Aorta (tissue), 5 donors: ENCODE results near the gene PTPMT1. TPM values are rescaled to one million over a fixed set of nuclear protein-coding genes. Genes with fewer than 3 reads are reported as not detected.
"Not testable (repeated sequence)": the region's sequence is repeated elsewhere in the genome, so short reads cannot be mapped to it uniquely, and the experiment has no call there.

Source experiments
- ATAC-seq: fragments of 200-7000 bp; cut with Tn5 transposase; one replicate; pipeline ENCODE4 v1.9.1; 2022; ENCODE audit warnings: moderate library complexity; ENCODE audit not compliant: low FRiP score
- DNase-seq, 2 donors: peaks; one replicate each; pipeline ENCODE4 v3.0.0-alpha.2; 2020
- H3K27ac ChIP-seq, 2 donors: one replicate each; pipeline ENCODE4 v1.5.1; 2013; ENCODE audit warnings: low read length in 2 of 2, mild to moderate bottlenecking in 2 of 2, moderate library complexity in 2 of 2, control low read depth in 1 of 2, inconsistent platforms in 1 of 2, low read depth in 1 of 2
- H3K27me3 ChIP-seq, 2 donors: one replicate each; pipeline ENCODE4 v1.6.1; 2013; ENCODE audit warnings: control low read depth in 1 of 2, low read length in 1 of 2, mild to moderate bottlenecking in 1 of 2, moderate library complexity in 1 of 2; ENCODE audit not compliant: insufficient read depth in 2 of 2, control insufficient read depth in 1 of 2
- H3K36me3 ChIP-seq, 2 donors: one replicate each; pipeline ENCODE4 v1.6.1; 2013; ENCODE audit warnings: control low read depth in 1 of 2, low read length in 1 of 2, mild to moderate bottlenecking in 1 of 2; ENCODE audit not compliant: insufficient read depth in 2 of 2, control insufficient read depth in 1 of 2
- H3K4me1 ChIP-seq, 2 donors: one replicate each; pipeline ENCODE4 v1.6.1; 2013; ENCODE audit warnings: low read length in 2 of 2, control low read depth in 1 of 2, mild to moderate bottlenecking in 1 of 2, moderate library complexity in 1 of 2; ENCODE audit not compliant: insufficient read depth in 2 of 2, control insufficient read depth in 1 of 2
- H3K4me3 ChIP-seq, 2 donors: one replicate each; pipeline ENCODE4 v1.5.1; 2013; ENCODE audit warnings: low read length in 2 of 2, control low read depth in 1 of 2, mild to moderate bottlenecking in 1 of 2
- H3K9me3 ChIP-seq: one replicate; pipeline ENCODE4 v1.6.1; 2013; ENCODE audit warnings: mild to moderate bottlenecking, low read length; ENCODE audit not compliant: control insufficient read depth
- WGBS, 2 donors: extraction: QIAGEN DNeasy Blood & Tissue Kit; methylation state at CpG; one replicate each; pipeline ENCODE4 v1.1.7; 2013; 5-methylcytosine and 5-hydroxymethylcytosine counted together
- intact Hi-C, 2 donors: fragments of 100-400 bp; cut with DNase I; formaldehyde crosslinking; loops; one replicate each; pipeline versions ENCODE4 v1.14.2 to v1.15.0; 2022
- polyA plus RNA-seq, 2 donors: library from polyadenylated mRNA; stranded (reverse); fragments of 200-250 nt; gene quantifications; one replicate each; pipeline ENCODE4 v1.2.3, GENCODE V29; 2013
- total RNA-seq, 2 donors: library from RNA; stranded (reverse); fragmentation: NEBNext Ultra II Directional; extraction: Animal tissue kit (Norgen Biotek cat#: 25700); gene quantifications; one replicate each; pipeline ENCODE4 v1.2.1, GENCODE V29; 2021
- donor health status: healthy with polysubstance abuse.
- donor health status: Bipolar disorder and iron deficiency.
- donor health status: DM: no; HTN: no; CAD: no.
- donor health status: DM: no; HTN: no; CAD: no.
- donor health status: DM: yes; HTN: yes; CAD: no.

Gene PTPMT1
- total and polyA plus RNA-seq, 4 donors = 25.6 to 51.5 (median 36.0) TPM

DNA sequence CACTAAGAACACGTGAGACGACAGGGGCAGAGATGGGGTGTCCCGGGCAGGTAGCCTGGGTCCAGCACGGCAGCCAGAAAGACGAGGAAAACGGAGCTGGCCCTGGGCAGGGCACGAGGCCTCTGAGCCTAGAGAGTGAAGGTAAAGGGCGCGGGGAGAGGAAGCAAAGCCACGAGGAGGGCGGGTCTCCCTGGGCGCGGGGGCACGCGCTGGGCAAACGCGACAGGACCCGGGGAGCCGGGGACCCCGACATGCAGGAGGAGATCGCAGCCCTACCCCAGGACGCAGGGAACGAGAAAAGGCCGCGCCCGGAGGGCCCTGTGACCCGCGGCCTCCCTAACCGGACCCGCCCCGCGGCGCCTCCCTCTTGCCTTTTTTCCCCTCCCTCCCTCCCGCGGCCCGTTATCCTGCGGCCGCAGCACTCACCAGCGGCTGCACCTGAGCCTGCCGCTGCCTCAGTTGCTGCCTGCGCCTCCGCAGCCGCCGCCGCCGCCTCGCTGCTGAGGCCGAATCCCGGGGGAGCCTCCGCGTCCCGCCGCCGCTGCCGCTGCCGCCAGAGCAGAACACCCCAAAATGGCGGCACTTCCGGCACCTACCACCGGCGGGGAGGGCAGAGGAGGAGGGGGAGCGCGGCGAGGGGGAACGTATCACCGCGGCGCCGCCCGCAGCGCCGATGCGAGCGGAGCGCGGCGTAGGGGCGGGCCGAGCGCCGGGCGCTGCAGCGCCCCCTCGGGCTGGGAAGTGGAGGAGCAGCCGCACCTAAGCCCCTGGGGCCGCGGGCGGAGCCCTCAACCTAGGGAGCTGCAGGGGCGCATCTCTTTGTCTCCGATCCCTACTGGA is 12.6 kb upstream of the PTPMT1 start, which contains the start of gene CELF1:
Gene CELF1, minus strand, starts transcription at position 567 of the 840 bp plus-strand sequence. CDS start 53,609 bp downstream, outside the sequence.
- ATAC-seq (peak; percentile 99), DNase-seq (peak; percentile 95 to 97)
- Histone ChIP-seq H3K36me3 (no peaks in the 10 kb centered on the region), H3K9me3 (no peaks in the 10 kb centered on the region), H3K27me3 (no peaks in the 10 kb centered on the region), H3K27ac (peak within 1 kb of the TSS in 1 of 2 donors; percentile 83), H3K4me1 (peaks cover 0 to 4% of the 10 kb centered on the region in 2 donors), H3K4me3 (peak within 1 kb of the TSS; percentile 62 to 89)
- 0% methylated on average over 57 to 89 of the region's 89 CpGs for WGBS, 2 donors
- intact Hi-C loops = no loop called here

DNA sequence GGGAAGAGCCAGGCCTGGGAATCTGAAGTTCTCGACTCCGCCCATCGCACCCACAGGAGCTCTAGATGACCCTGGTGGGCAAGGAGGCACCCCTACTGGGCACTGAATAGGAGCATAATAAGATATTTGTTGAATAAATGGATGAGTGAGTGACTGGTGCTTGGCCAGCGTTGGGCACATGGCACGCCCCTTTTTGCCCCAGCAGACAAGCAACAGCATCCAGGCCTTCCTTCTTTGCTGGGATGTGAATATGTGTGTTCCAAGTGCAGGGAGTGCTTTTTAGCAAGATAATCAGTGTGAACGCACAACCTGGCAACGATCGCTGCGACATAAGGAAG is 12.0 kb upstream of the PTPMT1 start:
- intact Hi-C loops = no loop called here
- ATAC-seq = no peak

DNA sequence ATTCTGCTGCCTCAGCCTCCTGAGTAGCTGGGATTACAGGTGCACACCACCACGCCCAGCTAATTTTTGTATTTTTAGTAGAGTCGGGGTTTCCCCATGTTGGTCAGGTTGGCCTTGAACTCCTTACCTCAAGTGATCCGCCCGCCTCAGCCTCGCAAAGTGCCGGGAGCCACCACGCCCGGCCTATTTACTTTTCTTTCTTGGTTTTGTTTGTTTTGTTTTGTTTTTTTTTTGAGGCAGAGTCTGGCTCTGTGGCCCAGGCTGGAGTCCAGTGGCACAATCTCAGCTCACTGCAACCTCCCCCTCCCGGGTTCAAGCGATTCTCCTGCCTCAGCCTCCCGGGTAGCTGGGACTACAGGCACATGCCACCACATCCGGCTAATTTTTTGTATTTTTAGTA is 8.4 kb upstream of the PTPMT1 start:
- intact Hi-C loops, H3K27me3 ChIP-seq, DNase-seq, H3K9me3 ChIP-seq, ATAC-seq, H3K27ac ChIP-seq, H3K4me3 ChIP-seq, H3K36me3 ChIP-seq, H3K4me1 ChIP-seq: not testable (repeated sequence)
- WGBS, 2 donors = 96 to 98% methylated on average over 12 of the region's 12 CpGs

More for the DNA sequence above, 12.0 kb upstream of the PTPMT1 start:
- Histone ChIP-seq H3K9me3 (no peaks in the 10 kb centered on the region), H3K36me3 (no peaks in the 10 kb centered on the region), H3K27ac (peak overlapping the region in 1 of 2 donors; percentile 79), H3K4me1 (peaks cover 0 to 4% of the 10 kb centered on the region in 2 donors), H3K4me3 (peak overlapping the region in 1 of 2 donors; percentile 51), H3K27me3 (no peaks in the 10 kb centered on the region)
- no peak for DNase-seq
- WGBS, 2 donors = 2 to 5% methylated on average over 9 of the region's 9 CpGs

DNA sequence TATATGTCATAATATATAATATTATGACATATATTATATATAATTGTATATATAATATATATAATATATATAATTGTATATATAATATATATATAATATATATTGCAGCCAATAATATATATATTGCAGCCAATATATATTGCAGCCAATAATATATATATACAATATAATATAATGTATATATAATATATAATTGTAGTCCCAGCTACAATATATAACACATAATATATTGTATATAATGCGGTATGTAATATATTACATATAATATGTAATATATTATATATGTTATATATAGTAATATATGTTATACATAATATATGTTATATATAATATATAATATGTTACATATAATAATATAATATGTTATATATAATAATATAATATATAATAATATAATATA is 6.7 kb upstream of the PTPMT1 start:
- Histone ChIP-seq H3K27me3 (no peaks in the 10 kb centered on the region), H3K9me3 (no peaks in the 10 kb centered on the region), H3K36me3 (no peaks in the 10 kb centered on the region), H3K27ac (no peak overlapping the region), H3K4me1 (no peaks in the 10 kb centered on the region), H3K4me3 (no peak overlapping the region)
- DNase-seq = no peak
- ATAC-seq = no peak
- 97 to 100% methylated on average over 1 of the region's 1 CpG for WGBS, 2 donors
- intact Hi-C loops = no loop called here

DNA sequence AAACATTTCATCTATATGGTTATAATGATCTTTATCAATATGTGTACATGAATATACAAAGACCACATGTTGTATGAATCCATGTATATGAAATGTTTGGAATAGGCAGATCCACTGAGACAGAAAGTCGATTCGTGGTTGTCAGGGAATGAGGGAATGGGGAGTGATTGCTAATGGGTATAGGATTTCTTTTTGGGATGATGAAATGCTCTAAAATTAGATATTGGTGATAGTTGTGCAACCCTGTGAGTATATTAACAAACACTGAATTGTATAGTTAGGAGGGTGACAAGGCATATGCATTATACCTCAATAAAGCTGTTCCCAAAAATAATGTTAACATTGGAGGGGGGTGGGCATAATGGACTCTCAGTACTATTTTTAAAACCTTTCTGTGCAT is 5.0 kb upstream of the PTPMT1 start:
- no peaks in the 10 kb centered on the region for H3K36me3 ChIP-seq
- no peaks in the 10 kb centered on the region for H3K9me3 ChIP-seq
- intact Hi-C loops = no loop called here
- H3K4me1 ChIP-seq = no peaks in the 10 kb centered on the region
- WGBS, 2 donors = 82 to 84% methylated on average over 2 of the region's 2 CpGs
- no peaks in the 10 kb centered on the region for H3K27me3 ChIP-seq
- DNase-seq = no peak
- ATAC-seq = no peak
- H3K4me3 ChIP-seq = no peak overlapping the region
- H3K27ac ChIP-seq = no peak overlapping the region

DNA sequence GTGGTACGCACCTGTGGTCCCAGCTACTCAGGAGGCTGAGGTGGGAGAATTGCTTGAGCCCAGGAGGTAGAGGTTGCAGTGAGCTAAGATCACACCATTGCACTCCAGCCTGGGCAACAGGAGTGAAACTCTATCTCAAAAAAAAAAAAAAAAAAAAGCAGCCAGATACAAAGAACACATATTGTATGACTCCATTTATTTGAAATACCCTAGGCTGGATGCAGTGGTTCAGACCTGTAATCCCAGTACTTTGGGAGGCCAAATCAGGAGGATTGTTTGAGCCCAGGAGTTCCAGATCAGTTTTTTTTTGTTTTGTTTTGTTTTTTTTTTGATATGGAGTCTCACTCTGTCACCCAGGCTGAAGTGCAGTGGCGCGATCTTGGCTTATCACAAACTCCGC is 3.0 kb upstream of the PTPMT1 start:
- intact Hi-C loops, DNase-seq, H3K27ac ChIP-seq, H3K4me3 ChIP-seq, H3K4me1 ChIP-seq, H3K9me3 ChIP-seq, H3K36me3 ChIP-seq, H3K27me3 ChIP-seq, ATAC-seq: not testable (repeated sequence)
- 87 to 90% methylated on average over 4 of the region's 4 CpGs for WGBS, 2 donors

DNA sequence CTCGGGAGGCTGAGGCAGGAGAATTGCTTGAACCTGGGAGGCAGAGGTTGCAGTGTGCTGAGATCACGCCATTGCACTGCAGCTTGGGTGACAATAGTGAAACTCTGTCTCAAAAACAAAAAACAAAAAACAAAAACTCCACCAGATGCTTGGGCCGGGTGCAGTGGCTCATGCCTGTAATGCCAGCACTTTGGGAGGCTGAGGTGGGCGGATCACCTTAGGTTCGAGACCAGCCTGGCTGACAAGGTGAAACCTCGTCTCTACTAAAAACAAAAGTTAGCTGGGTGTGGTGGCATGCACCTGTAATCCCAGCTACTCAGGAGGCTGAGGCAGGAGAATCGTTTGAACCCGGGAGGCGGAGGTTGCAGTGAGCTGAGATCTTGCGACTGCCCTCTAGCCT is 1.0 kb upstream of the PTPMT1 start:
- H3K9me3 ChIP-seq, H3K36me3 ChIP-seq, H3K4me3 ChIP-seq, H3K4me1 ChIP-seq, H3K27ac ChIP-seq, H3K27me3 ChIP-seq, DNase-seq, intact Hi-C loops, ATAC-seq: not testable (repeated sequence)
- 96 to 98% methylated on average over 10 of the region's 10 CpGs for WGBS, 2 donors

DNA sequence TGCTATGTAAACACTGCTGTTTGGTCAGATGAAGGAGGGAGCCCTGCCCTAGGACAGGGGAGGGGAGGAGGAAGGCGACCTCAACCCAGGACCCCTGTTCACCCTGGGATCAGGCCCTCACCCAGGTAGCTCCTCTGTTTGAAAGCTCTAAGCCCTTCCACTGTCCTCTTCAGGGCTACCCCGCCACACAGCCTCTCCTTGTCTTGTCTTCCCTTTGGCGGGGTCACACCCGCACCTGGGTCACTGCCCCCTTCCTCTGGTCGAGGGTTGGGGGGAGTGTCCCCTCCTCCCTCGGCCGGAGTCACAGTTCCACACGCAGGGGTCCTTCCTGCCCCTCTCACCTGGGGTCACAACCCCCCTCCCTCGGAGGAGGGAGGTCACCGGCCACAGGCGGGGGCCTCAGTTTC is 463 bp upstream of the PTPMT1 start:
- Histone ChIP-seq H3K27me3 (no peaks in the 10 kb centered on the region), H3K4me3 (peak overlapping the region; percentile 77 to 98), H3K9me3 (no peaks in the 10 kb centered on the region), H3K27ac (no peak overlapping the region), H3K4me1 (no peaks in the 10 kb centered on the region), H3K36me3 (no peaks in the 10 kb centered on the region)
- 14 to 20% methylated on average over 10 to 11 of the region's 11 CpGs for WGBS, 2 donors
- ATAC-seq = peak; percentile 49
- intact Hi-C loops = no loop called here
- no peak for DNase-seq

DNA sequence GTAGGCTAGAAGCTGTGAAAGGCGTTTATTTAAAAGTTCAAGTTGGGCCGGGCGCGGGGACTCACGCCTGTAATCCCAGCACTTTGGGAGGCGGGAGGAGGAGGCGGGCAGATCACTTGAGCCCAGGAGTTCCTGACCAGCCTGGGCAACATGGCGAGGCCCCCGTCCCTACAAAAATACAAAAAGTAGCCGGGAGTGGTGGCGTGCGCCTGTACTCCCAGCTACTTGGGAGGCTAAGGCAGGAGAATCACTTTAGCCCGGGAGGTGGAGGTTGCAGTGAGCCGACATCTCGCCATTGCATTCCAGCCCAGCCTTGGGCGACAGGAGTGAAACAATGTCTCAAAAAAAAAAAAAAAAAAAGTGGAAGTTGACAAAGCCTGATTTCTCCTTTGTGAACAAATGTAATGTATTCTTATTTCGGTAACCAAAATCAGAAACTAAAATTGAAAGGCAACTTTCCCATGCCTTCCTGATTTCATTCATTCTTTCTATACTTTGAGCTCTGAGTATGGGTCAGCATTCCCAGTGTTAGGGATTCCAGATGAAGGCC is 825 bp downstream of the PTPMT1 start:
- no peak for DNase-seq
- Histone ChIP-seq H3K27me3 (no peaks in the 10 kb centered on the region), H3K9me3 (no peaks in the 10 kb centered on the region), H3K27ac (peak overlapping the region in 1 of 2 donors; percentile 47), H3K4me1 (no peaks in the 10 kb centered on the region), H3K36me3 (peaks cover 0 to under 1% of the 10 kb centered on the region in 2 donors), H3K4me3 (peak overlapping the region; percentile 77 to 98)
- intact Hi-C loops = no loop called here
- 37 to 39% methylated on average over 17 of the region's 17 CpGs for WGBS, 2 donors
- ATAC-seq = no peak
